IPS-15b (cell line): ENCODE data around the gene TCP11.

Source experiments
- H3K27me3 ChIP-seq: one replicate; pipeline ENCODE4 v1.6.1; 2013; ENCODE audit warnings: low read length; ENCODE audit not compliant: control insufficient read depth, insufficient read depth
- H3K36me3 ChIP-seq: one replicate; pipeline ENCODE4 v1.6.1; 2013; ENCODE audit warnings: low read length; ENCODE audit not compliant: control insufficient read depth, insufficient read depth
- H3K4me1 ChIP-seq: one replicate; pipeline ENCODE4 v1.6.1; 2013; ENCODE audit warnings: mild to moderate bottlenecking, low read length; ENCODE audit not compliant: control insufficient read depth, insufficient read depth
- H3K4me3 ChIP-seq: one replicate; pipeline ENCODE4 v1.5.1; 2013; ENCODE audit warnings: low read depth, low read length
- H3K9ac ChIP-seq: one replicate; pipeline ENCODE4 v1.6.1; 2013; ENCODE audit warnings: low read depth, mild to moderate bottlenecking, low read length
- H3K9me3 ChIP-seq: one replicate; pipeline ENCODE4 v1.6.1; 2013; ENCODE audit warnings: mild to moderate bottlenecking, low read length; ENCODE audit not compliant: control insufficient read depth, insufficient read depth

TCP11 gene

DNA sequence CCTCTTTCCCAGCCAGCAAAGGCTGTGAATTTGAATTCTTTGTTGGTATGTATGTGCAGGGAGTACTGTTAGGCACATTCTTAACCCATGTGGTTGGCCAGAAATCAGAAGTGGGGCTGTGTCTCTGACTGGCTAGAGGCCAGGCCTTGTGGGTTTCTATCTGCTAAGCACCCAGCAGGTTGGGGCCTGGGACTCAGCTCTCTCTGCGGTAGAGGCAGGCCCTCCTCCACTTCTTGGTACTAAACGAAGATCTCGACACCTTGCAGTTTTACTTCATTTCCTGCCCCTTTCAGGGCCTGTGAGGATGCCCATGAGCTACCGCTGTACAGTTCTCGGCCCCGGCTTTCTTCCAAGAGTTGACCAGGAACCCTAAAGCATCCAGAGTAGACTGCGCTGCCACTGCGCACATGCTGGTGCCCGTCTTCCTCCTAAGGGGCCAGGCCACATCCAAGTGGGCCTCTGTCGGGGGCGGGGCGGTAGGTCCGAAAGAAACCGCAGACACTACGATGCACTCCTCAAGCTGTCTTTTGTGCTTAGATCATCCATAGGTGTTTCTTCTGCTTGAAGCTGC lies 51.1 kb downstream of the TCP11 start:
- peaks cover 28% of the 10 kb centered on the region for H3K36me3 ChIP-seq
- no peaks in the 10 kb centered on the region for H3K9me3 ChIP-seq
- no peaks in the 10 kb centered on the region for H3K4me1 ChIP-seq
- H3K4me3 ChIP-seq, result no peak overlapping the region
- no peak overlapping the region for H3K9ac ChIP-seq
- H3K27me3 ChIP-seq, result no peaks in the 10 kb centered on the region

- no peaks in the 10 kb centered on the region for H3K9me3 ChIP-seq
- H3K4me1 ChIP-seq, result no peaks in the 10 kb centered on the region
- no peak overlapping the region for H3K4me3 ChIP-seq
- no peaks in the 10 kb centered on the region for H3K27me3 ChIP-seq
- peaks cover 32% of the 10 kb centered on the region for H3K36me3 ChIP-seq
- no peak overlapping the region for H3K9ac ChIP-seq
Measured at GRCh38 chr6:35089216-35089934, 51.8 kb downstream of the TCP11 start.

DNA sequence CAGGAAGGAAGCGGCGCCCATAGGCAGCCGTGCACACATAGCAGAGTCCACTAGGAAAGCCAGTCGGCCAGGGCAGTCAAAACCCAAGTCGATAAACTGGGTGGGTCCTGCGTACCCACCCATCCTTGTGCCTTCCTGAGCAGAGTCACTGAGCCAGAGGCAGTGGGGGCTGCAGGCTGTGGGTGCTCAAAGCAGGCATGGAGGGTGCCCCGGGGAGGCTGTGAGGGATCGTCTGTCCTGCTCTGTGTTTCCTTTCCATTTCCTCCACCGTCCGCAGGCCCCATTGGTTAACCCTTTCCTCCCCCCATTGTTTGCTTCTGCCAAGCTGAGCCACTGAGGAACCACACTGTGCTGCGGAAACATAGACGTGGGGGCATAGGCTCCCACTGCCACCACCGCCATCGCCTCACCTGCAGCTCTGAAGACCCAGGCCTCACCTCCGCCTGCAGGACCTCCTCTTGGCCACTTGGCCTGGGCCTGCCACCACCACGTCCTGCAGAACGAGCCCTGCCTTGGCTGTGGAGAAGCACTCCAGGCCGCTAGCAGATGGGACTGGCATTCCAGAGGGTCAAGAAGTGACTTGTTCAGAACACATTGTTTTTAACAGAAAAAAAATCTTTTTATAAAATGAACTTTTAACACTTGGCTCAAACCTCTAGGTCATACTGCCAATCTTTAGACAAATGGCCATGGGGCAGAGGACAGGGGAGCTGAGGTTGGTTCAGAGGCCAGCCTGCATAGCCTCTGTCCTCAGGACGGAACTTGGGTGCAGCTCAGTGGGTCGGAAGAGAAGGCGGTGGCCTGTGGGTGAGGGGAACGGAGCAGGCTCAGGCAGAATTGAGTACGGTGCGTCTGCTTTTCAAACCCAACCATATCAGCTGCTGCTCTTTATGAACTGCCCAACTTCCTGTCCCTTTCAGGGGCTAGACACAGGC lies 52.6 kb downstream of the TCP11 start:
- Histone ChIP-seq H3K9ac (no peak overlapping the region), H3K36me3 (peaks cover 39% of the 10 kb centered on the region), H3K27me3 (no peaks in the 10 kb centered on the region), H3K4me1 (no peaks in the 10 kb centered on the region), H3K4me3 (no peak overlapping the region), H3K9me3 (no peaks in the 10 kb centered on the region)

DNA sequence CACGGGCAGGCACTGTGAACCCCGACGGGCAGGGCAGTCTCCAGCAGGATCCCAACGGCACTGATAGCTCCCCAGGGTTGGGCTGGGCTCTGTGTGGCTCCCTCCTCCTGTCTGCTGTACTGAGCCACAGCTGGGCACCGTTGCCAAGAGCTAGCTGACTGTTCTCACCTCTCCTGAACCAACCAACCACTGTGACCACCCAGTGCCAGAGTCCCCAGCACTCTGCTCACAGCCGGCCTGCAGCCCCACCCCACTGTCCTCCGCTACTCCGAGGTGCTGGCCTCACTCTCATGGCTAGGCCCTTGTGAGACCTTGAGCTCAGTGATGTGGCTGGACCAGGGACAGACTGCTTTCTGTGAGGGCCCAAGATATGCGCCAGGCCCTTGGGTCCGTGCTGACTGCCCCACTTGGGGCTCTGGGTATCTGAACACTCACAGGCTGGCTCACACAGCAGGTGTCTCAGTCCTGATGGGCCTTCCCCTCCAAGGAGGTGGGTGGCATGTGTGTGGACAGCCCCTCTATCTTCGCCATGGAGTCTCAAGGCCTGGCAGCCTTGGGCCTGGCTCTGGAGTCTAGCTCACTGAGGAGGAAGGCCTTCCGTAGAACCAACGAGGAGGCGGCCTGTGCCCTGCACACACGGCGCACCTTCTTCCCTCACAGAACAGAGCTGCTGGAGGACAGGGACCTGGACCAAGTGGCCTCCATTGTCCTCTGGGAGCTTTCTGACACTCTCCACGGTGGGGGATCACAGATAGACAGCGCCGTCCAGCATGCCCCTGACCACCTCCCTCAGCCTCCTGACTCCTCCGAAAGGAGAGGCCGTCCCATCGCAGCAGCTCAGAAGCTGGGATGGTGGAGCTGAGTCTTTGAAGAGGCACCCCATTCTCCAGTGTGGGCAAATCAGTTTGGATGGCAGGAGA lies 53.5 kb downstream of the TCP11 start:
- H3K9me3 ChIP-seq, result no peaks in the 10 kb centered on the region
- H3K4me3 ChIP-seq, result no peak overlapping the region
- H3K4me1 ChIP-seq, result no peaks in the 10 kb centered on the region
- H3K36me3 ChIP-seq, result peaks cover 47% of the 10 kb centered on the region
- no peaks in the 10 kb centered on the region for H3K27me3 ChIP-seq
- no peak overlapping the region for H3K9ac ChIP-seq

DNA sequence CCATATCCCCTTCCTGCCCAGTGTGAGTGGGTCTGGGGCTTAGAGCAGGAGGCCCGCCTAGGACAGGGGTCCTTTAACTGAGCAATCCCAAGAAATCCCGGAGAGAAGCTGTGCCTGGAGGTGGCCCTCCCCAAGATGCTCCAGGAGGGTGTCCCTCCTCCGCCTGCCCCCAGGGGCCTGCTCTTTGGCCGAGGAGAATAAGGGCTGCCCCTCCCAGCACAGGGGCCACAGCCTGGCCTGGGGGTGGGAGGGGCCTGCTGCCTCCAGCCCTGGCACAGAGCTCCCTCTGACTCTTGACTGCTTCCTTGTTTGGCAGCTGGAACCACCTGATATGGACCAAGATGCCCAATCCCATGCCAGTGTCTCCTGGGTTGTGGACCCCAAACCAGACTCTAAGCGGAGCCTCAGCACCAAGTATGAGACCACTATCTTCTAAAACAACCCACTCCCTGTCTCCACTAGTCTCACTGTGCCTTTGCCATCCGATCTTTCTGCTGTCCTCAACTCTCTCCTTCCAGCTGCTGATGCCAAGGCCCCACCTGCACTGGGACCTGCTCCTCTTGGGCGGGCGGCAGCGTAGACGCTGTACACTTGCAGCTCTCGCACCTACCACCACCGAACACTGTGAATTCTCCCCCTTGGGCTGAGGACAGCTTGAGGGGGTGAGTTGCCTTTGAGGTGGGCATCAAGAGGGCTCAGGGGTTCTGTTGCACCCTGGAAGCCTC lies 54.3 kb downstream of the TCP11 start:
- Histone ChIP-seq H3K36me3 (peaks cover 53% of the 10 kb centered on the region), H3K27me3 (no peaks in the 10 kb centered on the region), H3K4me1 (peaks cover 1% of the 10 kb centered on the region), H3K9ac (peak overlapping the region; percentile 47), H3K4me3 (no peak overlapping the region), H3K9me3 (no peaks in the 10 kb centered on the region)

GRCh38 chr6:35086282-35086632 lies 54.9 kb downstream of the TCP11 start:
- H3K36me3 ChIP-seq, result peaks cover 55% of the 10 kb centered on the region
- H3K27me3 ChIP-seq, result no peaks in the 10 kb centered on the region
- H3K4me1 ChIP-seq, result peaks cover 6% of the 10 kb centered on the region
- H3K9ac ChIP-seq, result peak overlapping the region; percentile 47
- H3K9me3 ChIP-seq, result no peaks in the 10 kb centered on the region
- H3K4me3 ChIP-seq, result no peak overlapping the region

DNA sequence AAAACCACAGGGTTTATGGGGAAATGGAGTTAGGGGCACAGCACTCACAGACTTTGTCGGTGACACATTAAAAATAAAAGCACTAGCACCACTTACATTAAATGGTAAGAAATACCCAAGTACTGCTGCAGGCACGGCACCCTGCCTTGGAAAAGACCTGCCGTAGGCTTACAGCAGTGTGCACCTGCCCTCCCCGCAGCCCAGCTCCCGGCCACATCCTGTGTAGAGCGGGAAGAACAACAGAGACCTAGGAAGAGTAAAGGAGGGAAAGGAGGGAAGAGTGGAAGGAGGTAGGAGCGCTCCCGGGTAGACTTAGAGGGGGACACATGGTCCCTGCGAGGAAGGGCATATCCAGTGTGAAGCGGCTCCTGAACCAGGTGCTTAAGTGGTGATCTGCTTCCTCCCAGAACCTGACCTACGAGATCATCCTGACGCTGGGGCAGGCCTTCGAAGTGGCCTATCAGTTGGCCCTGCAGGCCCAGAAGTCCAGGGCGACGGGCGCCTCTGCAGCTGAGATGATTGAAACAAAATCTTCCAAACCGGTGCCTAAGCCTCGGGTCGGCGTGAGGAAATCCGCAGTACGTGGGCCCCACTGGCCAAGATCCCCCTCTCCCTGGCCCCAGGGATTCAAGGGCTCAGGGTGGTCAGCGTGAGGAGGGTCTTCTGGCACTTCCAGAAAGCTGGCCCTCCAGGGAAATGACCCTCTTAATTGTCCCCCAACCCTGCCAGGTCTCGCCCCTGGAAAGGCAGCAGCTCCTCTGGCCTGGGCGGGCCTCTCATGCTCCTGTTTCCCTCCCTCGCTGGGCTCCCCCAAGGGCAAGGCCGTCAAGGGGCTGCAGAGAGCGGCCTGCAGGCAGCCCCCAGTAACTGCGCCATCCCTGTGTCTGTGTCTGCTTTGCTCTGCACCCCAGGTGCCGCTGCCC lies 55.5 kb downstream of the TCP11 start:
- no peak overlapping the region for H3K4me3 ChIP-seq
- H3K36me3 ChIP-seq, result peaks cover 59% of the 10 kb centered on the region
- H3K9me3 ChIP-seq, result no peaks in the 10 kb centered on the region
- peaks cover 10% of the 10 kb centered on the region for H3K4me1 ChIP-seq
- H3K9ac ChIP-seq, result peak overlapping the region; percentile 47
- no peaks in the 10 kb centered on the region for H3K27me3 ChIP-seq

GRCh38 chr6:35084511-35085203 lies 56.5 kb downstream of the TCP11 start:
- peaks cover 62% of the 10 kb centered on the region for H3K36me3 ChIP-seq

GRCh38 chr6:35084041-35084491 lies 57.1 kb downstream of the TCP11 start:
- H3K4me3 ChIP-seq, result no peak overlapping the region
- H3K4me1 ChIP-seq, result peaks cover 10% of the 10 kb centered on the region
- H3K9ac ChIP-seq, result no peak overlapping the region
- no peaks in the 10 kb centered on the region for H3K9me3 ChIP-seq
- peaks cover 62% of the 10 kb centered on the region for H3K36me3 ChIP-seq
- H3K27me3 ChIP-seq, result no peaks in the 10 kb centered on the region

More at GRCh38 chr6:35084511-35085203, 56.5 kb downstream of the TCP11 start:
- Histone ChIP-seq H3K27me3 (no peaks in the 10 kb centered on the region), H3K4me3 (no peak overlapping the region), H3K9ac (no peak overlapping the region), H3K4me1 (peaks cover 10% of the 10 kb centered on the region), H3K9me3 (no peaks in the 10 kb centered on the region)
